GM19238 (cell line): Measurements from ENCODE around the gene IL17C.
A peak's percentile ranks its signal among the peaks of the same experiment; 100 is the strongest.

Experiments used
- DNase-seq: peaks from one replicate; pipeline ENCODE4 v3.0.0; 2011; ENCODE audit warnings: low spot score; ENCODE audit not compliant: insufficient read length

Gene IL17C

GRCh38 chr16:88627531-88628411, 10.6 kb upstream of the IL17C start:
- no peak for DNase-seq

GRCh38 chr16:88628512-88628974, 9.8 kb upstream of the IL17C start:
- no peak for DNase-seq

GRCh38 chr16:88629835-88630234, 8.5 kb upstream of the IL17C start:
- DNase-seq, result no peak

- DNase-seq, result no peak
Observed at GRCh38 chr16:88630433-88630832, 7.9 kb upstream of the IL17C start.

- no peak for DNase-seq
Observed at GRCh38 chr16:88630941-88631340, 7.4 kb upstream of the IL17C start.

GRCh38 chr16:88631384-88631783, 7.0 kb upstream of the IL17C start:
- DNase-seq, result no peak

- no peak for DNase-seq
Observed at GRCh38 chr16:88631920-88632586, 6.3 kb upstream of the IL17C start.

GRCh38 chr16:88632587-88632930, 5.8 kb upstream of the IL17C start:
- no peak for DNase-seq

GRCh38 chr16:88633684-88634140, 4.7 kb upstream of the IL17C start:
- DNase-seq, result peak; percentile 58

- DNase-seq, result peak; percentile 77
Observed at GRCh38 chr16:88634141-88634993, 4.0 kb upstream of the IL17C start.

GRCh38 chr16:88634994-88635670, 3.2 kb upstream of the IL17C start:
- DNase-seq, result no peak

GRCh38 chr16:88635671-88636319, 2.6 kb upstream of the IL17C start:
- no peak for DNase-seq

GRCh38 chr16:88636488-88637265, 1.7 kb upstream of the IL17C start:
- no peak for DNase-seq

- no peak for DNase-seq
Observed at GRCh38 chr16:88639231-88640038, 1.1 kb downstream of the IL17C start.

GRCh38 chr16:88640039-88640495, 1.7 kb downstream of the IL17C start:
- DNase-seq, result no peak

- no peak for DNase-seq
Observed at GRCh38 chr16:88640498-88641247, 2.3 kb downstream of the IL17C start.

- DNase-seq, result no peak
Observed at GRCh38 chr16:88642881-88643643, 4.7 kb downstream of the IL17C start.

GRCh38 chr16:88643644-88643932, 5.2 kb downstream of the IL17C start:
- no peak for DNase-seq
